Activated naive CD8-positive, alpha-beta T cell (primary cell): ENCODE measurements around the gene SPEF2.

ENCODE experiments used
- H3K27ac Mint-ChIP-seq: one replicate; pipeline ENCODE4 v1.8.0; 2021; ENCODE audit warnings: mixed read lengths
- H3K27me3 Mint-ChIP-seq: one replicate; pipeline ENCODE4 v1.8.0; 2021; ENCODE audit warnings: mixed read lengths
- H3K36me3 Mint-ChIP-seq: one replicate; pipeline ENCODE4 v1.8.0; 2021; ENCODE audit warnings: mixed read lengths
- H3K4me1 Mint-ChIP-seq: one replicate; pipeline ENCODE4 v1.8.0; 2021; ENCODE audit warnings: low read depth, mixed read lengths
- H3K4me3 Mint-ChIP-seq: one replicate; pipeline ENCODE4 v1.8.0; 2021; ENCODE audit warnings: mild to moderate bottlenecking, mixed read lengths
- H3K9me3 Mint-ChIP-seq: one replicate; pipeline ENCODE4 v1.8.0; 2021; ENCODE audit warnings: low read depth, mixed read lengths

The SPEF2 gene

DNA sequence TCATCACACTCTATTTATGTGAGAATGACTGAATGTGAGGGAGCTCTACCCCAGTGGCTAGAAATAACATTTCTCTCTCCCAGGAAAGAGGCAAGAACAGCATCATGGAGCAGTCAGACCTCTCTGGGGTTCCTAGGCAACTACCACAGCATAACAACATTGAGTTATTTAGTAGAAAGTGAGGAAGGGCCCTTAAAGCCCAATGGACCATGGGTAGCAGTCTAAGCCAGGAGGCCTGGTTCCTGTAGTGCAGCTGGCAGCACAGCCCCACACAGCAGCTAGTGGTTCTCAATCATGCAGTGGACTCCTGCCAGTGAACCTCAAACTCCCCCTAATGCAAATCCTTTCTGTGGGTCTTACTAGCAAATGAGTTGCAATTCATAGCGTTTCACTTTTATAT is 55.3 kb downstream of the SPEF2 start:
- H3K9me3 Mint-ChIP-seq, result no peaks in the 10 kb centered on the region
- H3K27me3 Mint-ChIP-seq, result no peaks in the 10 kb centered on the region
- peaks cover 61% of the 10 kb centered on the region for H3K4me1 Mint-ChIP-seq
- H3K4me3 Mint-ChIP-seq, result peak overlapping the region; percentile 47
- H3K27ac Mint-ChIP-seq, result peak overlapping the region; percentile 89
- H3K36me3 Mint-ChIP-seq, result peaks cover 8% of the 10 kb centered on the region

DNA sequence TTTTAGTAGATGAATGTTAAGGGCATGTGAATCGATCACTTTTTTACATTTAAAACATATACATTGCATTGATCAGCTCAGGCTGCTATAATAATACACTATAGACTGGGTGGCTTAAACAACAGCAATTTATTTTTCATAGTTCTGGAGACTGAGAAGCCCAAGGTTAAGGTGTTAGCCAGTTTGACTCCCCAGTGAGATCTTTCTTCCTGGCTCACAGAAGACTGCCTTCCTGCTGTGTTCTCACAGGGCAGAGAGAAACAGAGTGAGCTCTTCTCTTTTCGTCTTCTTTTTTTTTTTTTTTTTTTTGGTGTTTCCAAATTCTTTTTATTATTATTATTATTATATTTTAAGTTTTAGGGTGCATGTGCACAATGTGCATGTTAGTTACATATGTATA is 56.4 kb downstream of the SPEF2 start:
- H3K36me3 Mint-ChIP-seq, result peaks cover 4% of the 10 kb centered on the region
- peak overlapping the region; percentile 89 for H3K27ac Mint-ChIP-seq
- no peaks in the 10 kb centered on the region for H3K27me3 Mint-ChIP-seq
- H3K4me3 Mint-ChIP-seq, result peak overlapping the region; percentile 48
- H3K4me1 Mint-ChIP-seq, result peaks cover 62% of the 10 kb centered on the region
- H3K9me3 Mint-ChIP-seq, result no peaks in the 10 kb centered on the region

DNA sequence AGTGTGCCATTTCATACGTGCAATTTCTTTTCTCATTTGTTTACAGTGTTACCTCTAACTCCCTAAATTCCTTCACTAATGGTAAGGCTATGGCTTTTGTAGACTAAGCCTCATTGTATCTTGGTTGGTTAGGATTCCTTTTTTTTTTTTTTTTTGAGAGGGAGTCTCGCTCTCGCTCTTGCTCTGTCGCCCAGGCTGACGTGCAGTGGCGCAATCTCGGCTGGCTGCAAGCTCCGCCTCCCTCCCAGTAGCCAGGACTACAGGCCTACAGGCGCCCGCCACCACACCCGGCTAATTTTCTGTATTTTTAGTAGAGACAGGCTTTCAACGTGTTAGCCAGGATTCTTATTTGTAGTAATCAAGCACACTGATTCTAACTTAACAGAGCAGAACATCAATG is 57.7 kb downstream of the SPEF2 start:
- Mint-ChIP-seq H3K27ac (no peak overlapping the region), H3K36me3 (peaks cover 2% of the 10 kb centered on the region), H3K9me3 (no peaks in the 10 kb centered on the region), H3K4me3 (no peak overlapping the region), H3K4me1 (peaks cover 60% of the 10 kb centered on the region), H3K27me3 (no peaks in the 10 kb centered on the region)

DNA sequence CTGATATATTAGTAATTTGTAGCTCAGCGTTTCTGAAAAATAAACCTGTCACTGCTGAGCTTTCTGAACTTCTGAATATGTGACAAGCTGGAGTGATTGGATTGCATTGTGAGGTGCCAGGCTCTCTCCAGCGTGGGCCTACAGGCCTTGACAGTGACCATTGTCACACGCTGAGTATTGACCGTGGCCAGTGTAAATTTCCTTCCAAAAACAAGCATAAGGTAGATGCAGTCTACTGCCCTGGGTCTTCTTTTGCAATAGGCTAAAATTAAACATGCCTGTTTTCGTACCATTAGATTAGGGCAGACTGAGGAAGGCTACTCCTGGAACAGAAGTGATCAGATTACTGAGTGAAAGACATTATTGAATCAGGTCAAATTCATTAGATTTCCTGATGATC is 60.2 kb downstream of the SPEF2 start:
- H3K9me3 Mint-ChIP-seq, result no peaks in the 10 kb centered on the region
- H3K4me1 Mint-ChIP-seq, result peaks cover 39% of the 10 kb centered on the region
- H3K36me3 Mint-ChIP-seq, result peaks cover 2% of the 10 kb centered on the region
- H3K27ac Mint-ChIP-seq, result no peak overlapping the region
- H3K4me3 Mint-ChIP-seq, result no peak overlapping the region
- no peaks in the 10 kb centered on the region for H3K27me3 Mint-ChIP-seq

DNA sequence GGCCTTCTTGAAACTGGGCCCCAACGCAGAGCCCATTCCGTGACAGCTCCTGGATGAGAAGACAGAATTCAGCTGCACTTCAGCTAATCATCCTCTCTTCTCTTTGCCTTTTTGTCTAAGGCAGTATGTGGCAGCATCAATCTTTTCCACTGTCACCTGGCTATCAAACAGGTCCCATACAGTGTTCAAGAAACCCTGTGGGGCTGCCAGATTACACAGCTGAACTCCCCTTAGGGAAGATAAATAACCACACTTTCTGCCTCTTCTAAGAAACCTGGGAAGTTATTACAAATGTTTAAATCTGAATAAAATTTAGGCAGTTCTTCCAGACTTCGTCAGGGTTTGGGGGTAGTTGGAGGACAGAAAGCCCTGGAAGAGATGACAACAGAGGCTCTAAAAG is 61.0 kb downstream of the SPEF2 start:
- Mint-ChIP-seq H3K4me3 (no peak overlapping the region), H3K27ac (peak overlapping the region; percentile 62), H3K9me3 (no peaks in the 10 kb centered on the region), H3K4me1 (peaks cover 31% of the 10 kb centered on the region), H3K36me3 (peaks cover 2% of the 10 kb centered on the region), H3K27me3 (no peaks in the 10 kb centered on the region)

DNA sequence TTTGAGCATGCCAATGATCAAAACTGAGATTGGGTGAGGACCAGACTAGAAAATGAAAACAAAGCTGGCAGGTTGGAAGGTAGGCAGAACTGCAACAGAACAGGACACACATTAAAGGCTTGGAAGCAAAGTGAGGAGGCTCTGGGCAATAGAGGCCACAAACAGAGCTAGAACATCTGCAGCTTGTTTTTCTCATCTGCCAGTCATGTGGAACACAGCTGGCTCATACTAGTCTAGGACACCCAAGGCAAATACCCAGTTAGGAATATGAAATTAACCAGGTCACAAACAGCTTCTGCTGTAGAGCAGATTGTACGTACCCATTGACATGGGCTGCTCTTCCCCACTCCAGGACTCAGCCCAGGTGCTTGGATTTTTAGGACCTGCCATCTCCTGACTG is 61.7 kb downstream of the SPEF2 start:
- Mint-ChIP-seq H3K9me3 (no peaks in the 10 kb centered on the region), H3K27ac (peak overlapping the region; percentile 62)

DNA sequence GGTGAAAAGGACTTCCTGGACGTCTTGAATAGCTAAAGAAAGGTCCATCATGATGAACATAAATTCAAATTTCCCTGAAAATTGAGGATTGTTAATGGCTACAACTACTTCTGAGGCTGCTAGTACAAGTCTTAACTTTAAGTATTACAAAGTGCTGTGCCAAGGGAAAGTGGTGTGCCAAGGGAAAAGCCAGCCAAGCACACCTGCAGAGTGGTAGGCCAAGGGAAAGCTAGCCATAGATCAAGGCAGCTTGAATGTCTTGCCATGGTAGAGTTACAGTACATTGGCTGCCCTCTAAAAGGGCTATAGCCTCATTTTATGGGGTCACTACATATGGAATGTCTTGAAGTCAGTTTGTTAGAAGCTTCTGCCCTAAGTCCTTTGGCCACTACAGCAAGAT is 64.2 kb downstream of the SPEF2 start:
- H3K4me1 Mint-ChIP-seq, result peaks cover 21% of the 10 kb centered on the region
- no peak overlapping the region for H3K27ac Mint-ChIP-seq
- H3K4me3 Mint-ChIP-seq, result no peak overlapping the region
- H3K36me3 Mint-ChIP-seq, result no peaks in the 10 kb centered on the region
- H3K9me3 Mint-ChIP-seq, result no peaks in the 10 kb centered on the region
- no peaks in the 10 kb centered on the region for H3K27me3 Mint-ChIP-seq

More for the DNA sequence above, 61.7 kb downstream of the SPEF2 start:
- Mint-ChIP-seq H3K36me3 (peaks cover 2% of the 10 kb centered on the region), H3K4me3 (no peak overlapping the region), H3K27me3 (no peaks in the 10 kb centered on the region), H3K4me1 (peaks cover 27% of the 10 kb centered on the region)

DNA sequence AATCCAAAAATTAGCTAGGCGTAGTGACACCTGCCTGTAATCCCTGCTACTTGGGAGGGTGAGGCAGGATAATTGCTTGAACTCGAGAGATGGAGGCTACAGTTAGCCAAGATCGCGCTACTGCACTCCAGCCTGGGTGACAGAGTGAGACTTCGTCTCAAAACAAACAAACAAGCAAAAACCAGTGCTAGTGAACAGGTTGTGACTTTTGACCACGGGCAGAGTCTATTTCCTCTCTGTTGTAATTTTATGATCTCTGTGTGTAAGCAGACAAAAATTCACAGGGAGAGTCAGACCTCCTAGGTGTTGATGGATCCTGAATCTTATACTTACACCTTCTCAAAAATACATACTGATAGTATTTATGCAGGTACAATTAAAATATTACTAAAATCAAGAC is 65.8 kb downstream of the SPEF2 start:
- no peak overlapping the region for H3K4me3 Mint-ChIP-seq
- H3K27ac Mint-ChIP-seq, result no peak overlapping the region

DNA sequence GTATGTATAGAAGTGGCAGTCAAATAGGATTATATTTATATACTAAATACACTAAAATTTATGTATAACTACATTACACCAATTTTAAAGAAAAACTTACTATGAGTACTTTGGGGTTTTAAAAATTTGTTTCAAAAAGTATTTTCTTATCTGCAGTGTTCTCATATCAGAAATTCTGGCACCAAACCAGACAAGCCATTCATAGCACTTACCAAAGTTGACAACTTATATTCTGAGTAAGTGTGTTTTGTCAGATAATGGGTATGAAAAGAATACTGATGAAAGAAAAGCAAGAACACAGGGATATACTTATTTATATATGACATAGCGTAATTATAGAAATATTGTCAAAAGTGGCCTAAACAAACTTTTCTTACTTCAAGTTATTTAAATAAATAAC is 67.5 kb downstream of the SPEF2 start:
- Mint-ChIP-seq H3K4me3 (no peak overlapping the region), H3K27ac (no peak overlapping the region), H3K36me3 (peaks cover 2% of the 10 kb centered on the region), H3K27me3 (no peaks in the 10 kb centered on the region), H3K4me1 (no peaks in the 10 kb centered on the region), H3K9me3 (no peaks in the 10 kb centered on the region)

More for the DNA sequence above, 65.8 kb downstream of the SPEF2 start:
- peaks cover 16% of the 10 kb centered on the region for H3K4me1 Mint-ChIP-seq
- peaks cover under 1% of the 10 kb centered on the region for H3K36me3 Mint-ChIP-seq
- no peaks in the 10 kb centered on the region for H3K27me3 Mint-ChIP-seq
- H3K9me3 Mint-ChIP-seq, result no peaks in the 10 kb centered on the region

DNA sequence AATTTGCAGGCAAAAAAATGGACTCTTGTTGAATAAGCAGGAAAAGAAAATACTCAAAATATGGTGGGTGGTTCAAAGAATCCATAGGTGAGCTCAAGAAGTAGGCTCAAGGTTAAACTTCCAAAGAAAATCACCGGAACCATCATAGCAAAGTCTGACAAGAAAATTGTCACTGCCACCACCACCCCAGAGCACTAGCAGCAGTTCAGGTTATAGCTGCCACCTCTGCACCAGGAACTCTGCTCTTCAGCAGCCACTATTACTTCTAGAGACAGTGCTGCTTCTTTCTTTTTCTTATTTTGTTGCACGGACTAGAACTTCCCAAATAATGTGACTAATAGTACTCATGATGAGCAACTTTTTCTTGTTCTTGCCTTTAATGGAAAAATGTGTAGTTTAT is 70.3 kb downstream of the SPEF2 start:
- Mint-ChIP-seq H3K36me3 (peaks cover 2% of the 10 kb centered on the region), H3K4me1 (no peaks in the 10 kb centered on the region), H3K9me3 (no peaks in the 10 kb centered on the region), H3K4me3 (no peak overlapping the region), H3K27me3 (no peaks in the 10 kb centered on the region), H3K27ac (no peak overlapping the region)

DNA sequence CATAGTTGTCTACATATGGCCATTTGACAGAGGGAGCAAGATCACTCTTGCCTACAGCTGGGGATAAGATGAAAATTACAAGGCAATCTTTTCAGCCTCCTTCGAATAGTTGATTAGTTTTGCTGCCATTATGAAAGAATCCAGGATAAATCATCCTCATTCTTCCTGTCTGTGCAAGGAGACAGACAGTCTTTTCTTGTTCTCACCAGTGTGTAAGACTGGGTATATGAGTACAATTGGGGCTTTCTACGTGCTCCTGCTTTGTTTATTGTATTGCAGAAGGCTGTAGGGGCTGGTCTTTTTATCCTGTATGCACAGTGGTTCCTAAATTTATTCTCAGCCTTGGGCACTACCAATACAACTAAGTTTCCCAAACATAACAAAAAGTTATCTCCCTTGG is 76.8 kb downstream of the SPEF2 start:
- Mint-ChIP-seq H3K4me3 (no peak overlapping the region), H3K4me1 (no peaks in the 10 kb centered on the region), H3K27ac (no peak overlapping the region), H3K27me3 (no peaks in the 10 kb centered on the region), H3K36me3 (peaks cover 23% of the 10 kb centered on the region), H3K9me3 (no peaks in the 10 kb centered on the region)

DNA sequence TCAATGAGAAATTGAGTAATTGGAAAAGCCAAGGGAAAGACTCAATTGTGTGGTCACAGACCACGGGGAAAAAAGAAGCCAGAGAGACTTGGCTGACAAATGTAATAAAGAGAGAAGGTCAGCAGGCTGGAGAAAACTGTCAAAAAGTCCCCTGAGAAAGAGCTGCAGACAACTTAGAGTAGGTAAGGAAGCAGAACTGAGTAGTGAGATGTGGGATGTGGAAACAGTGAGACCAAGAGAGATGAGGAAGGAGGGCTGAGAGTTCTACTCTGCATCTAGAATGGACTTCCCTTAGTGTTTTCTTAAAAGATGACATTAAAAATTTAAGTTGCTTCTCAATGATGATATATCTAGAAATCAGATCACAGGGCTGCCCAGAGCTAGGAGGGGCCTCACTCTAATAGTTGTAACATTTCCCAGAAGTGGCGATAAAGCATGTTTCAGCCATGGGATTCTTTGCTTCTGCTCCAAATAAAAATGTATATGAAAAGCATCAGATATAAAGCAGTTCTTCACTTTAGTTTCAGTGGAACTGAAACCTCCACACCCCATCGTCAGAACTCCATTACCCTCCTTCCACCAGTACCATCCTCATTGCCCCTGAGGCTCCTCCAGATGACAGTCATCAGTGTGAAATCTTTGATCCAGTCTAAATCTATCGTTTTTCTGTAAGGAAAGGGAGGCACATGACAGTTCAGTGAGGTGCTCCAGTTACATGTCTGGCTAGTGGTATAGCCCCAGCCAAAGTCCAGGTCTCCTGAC is 80.6 kb downstream of the SPEF2 start:
- H3K4me3 Mint-ChIP-seq, result no peak overlapping the region
- H3K4me1 Mint-ChIP-seq, result no peaks in the 10 kb centered on the region
- H3K27ac Mint-ChIP-seq, result no peak overlapping the region
- no peaks in the 10 kb centered on the region for H3K9me3 Mint-ChIP-seq
- no peaks in the 10 kb centered on the region for H3K27me3 Mint-ChIP-seq
- peaks cover 26% of the 10 kb centered on the region for H3K36me3 Mint-ChIP-seq

DNA sequence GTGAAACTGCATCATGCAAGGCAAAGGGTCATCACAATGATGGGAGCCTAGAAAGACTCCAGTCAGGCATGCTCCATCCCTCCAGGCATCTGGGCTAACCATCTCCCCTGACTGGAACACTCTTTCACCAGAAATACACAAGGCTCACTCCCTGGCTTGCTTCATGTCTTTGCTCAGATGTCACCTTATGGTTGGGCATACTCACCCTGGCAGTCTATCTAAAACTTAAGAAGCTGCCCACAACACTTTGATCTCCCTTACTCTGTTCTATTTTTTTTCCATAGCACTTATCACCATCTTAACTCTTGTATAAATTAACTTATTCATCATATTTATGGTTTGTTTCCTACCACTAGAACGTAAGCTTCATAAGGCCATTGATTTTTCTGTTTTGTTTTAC is 90.0 kb downstream of the SPEF2 start:
- no peaks in the 10 kb centered on the region for H3K27me3 Mint-ChIP-seq
- peaks cover 6% of the 10 kb centered on the region for H3K36me3 Mint-ChIP-seq
- H3K9me3 Mint-ChIP-seq, result no peaks in the 10 kb centered on the region
- H3K4me3 Mint-ChIP-seq, result no peak overlapping the region
- H3K4me1 Mint-ChIP-seq, result peaks cover 21% of the 10 kb centered on the region
- peak overlapping the region; percentile 10 for H3K27ac Mint-ChIP-seq

DNA sequence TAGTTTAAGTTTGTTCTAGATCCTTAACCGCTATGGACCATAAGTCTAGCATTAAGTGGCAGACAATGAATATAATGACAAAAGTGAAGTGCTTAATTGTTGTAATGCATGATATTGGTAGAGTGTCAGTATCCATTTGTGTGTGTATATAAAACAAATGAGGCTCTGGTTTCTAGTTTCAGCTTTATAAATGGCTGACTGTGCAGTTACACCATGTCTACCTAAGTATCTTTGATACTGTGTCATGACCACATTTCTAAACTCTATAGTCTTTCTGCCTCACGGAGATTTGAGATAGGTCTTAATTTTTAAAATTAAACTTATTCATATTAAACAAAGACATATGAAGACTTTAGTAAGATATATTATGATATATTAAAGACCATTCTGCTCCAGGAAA is 92.0 kb downstream of the SPEF2 start:
- Mint-ChIP-seq H3K4me1 (peaks cover 21% of the 10 kb centered on the region), H3K9me3 (no peaks in the 10 kb centered on the region), H3K36me3 (peaks cover 6% of the 10 kb centered on the region), H3K4me3 (no peak overlapping the region), H3K27ac (no peak overlapping the region), H3K27me3 (no peaks in the 10 kb centered on the region)

DNA sequence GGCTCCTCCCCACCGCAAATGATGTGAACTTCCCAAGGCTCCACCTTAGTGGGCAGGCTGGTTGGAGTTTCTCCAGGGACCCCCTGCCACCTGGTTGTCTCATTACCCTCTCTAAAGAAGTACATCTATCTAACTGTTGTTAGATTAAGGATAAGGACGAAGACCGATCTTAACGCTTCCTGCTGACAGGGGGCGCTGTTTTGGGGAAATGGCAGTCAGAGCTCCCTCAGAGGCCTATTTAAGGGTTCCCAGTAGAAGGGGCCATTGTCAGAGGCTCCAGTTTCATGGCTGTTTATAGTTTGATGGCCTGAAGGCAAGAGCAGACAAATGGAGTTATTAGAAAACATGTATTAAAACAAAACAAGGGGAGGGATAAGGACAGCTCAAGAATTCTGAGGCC is 100.1 kb downstream of the SPEF2 start:
- Mint-ChIP-seq H3K4me3 (no peak overlapping the region), H3K4me1 (peaks cover 2% of the 10 kb centered on the region), H3K36me3 (peaks cover 19% of the 10 kb centered on the region), H3K27me3 (no peaks in the 10 kb centered on the region), H3K27ac (no peak overlapping the region), H3K9me3 (no peaks in the 10 kb centered on the region)

DNA sequence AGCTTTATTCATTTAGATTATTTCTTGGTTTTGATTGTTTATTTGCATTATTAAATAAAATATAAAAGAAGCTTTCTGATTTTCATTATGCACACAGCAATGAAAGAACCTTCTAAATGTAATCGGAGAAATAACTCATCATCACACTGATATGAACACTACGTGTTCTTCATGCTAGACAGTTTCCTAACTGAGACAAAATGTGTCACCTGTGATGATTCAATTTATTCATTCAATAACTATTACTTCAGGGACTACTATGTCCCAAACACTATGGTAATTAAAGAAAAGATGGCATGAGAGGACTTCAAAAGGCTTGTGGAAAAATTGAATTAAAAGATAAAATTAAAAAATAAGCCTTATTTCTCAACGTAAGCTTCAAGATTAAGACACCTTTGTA is 118.1 kb downstream of the SPEF2 start:
- H3K27ac Mint-ChIP-seq, result peak overlapping the region; percentile 84
- no peak overlapping the region for H3K4me3 Mint-ChIP-seq
- H3K4me1 Mint-ChIP-seq, result peaks cover 28% of the 10 kb centered on the region
- H3K27me3 Mint-ChIP-seq, result no peaks in the 10 kb centered on the region
- H3K36me3 Mint-ChIP-seq, result peaks cover 17% of the 10 kb centered on the region
- H3K9me3 Mint-ChIP-seq, result peaks cover 8% of the 10 kb centered on the region
